Measurements from ENCODE around the gene RASSF7.

Gene RASSF7

GRCh38 chr11:551596-551995 is 9.2 kb upstream of the RASSF7 start:
- no peak for DNase-seq (ENCODE audit: low read depth)

- no peak for DNase-seq (ENCODE audit: low read depth)
Measured at GRCh38 chr11:553083-553987, 7.4 kb upstream of the RASSF7 start.

- DNase-seq (ENCODE audit: low read depth) = no peak
Measured at GRCh38 chr11:553988-554340, 6.8 kb upstream of the RASSF7 start.

GRCh38 chr11:554428-555226 is 6.1 kb upstream of the RASSF7 start:
- DNase-seq (ENCODE audit: low read depth) = peak; percentile 64

- DNase-seq (ENCODE audit: low read depth) = no peak
Measured at GRCh38 chr11:555227-555779, 5.5 kb upstream of the RASSF7 start.

- DNase-seq (ENCODE audit: low read depth) = no peak
Measured at GRCh38 chr11:555780-556661, 4.7 kb upstream of the RASSF7 start.

GRCh38 chr11:556662-557256 is 4.0 kb upstream of the RASSF7 start:
- no peak for DNase-seq (ENCODE audit: low read depth)

- DNase-seq (ENCODE audit: low read depth) = no peak
Measured at GRCh38 chr11:557328-558132, 3.2 kb upstream of the RASSF7 start.

GRCh38 chr11:558503-558902 is 2.3 kb upstream of the RASSF7 start:
- DNase-seq (ENCODE audit: low read depth) = no peak

- no peak for DNase-seq (ENCODE audit: low read depth)
Measured at GRCh38 chr11:559020-559620, 1.6 kb upstream of the RASSF7 start.

- no peak for DNase-seq (ENCODE audit: low read depth)
Measured at GRCh38 chr11:559712-560304, 962 bp upstream of the RASSF7 start.

- DNase-seq (ENCODE audit: low read depth) = no peak
Measured at GRCh38 chr11:561148-562003, 606 bp downstream of the RASSF7 start.

- DNase-seq (ENCODE audit: low read depth) = no peak
Measured at GRCh38 chr11:562046-562645, 1.4 kb downstream of the RASSF7 start.

GRCh38 chr11:563066-563811 is 2.5 kb downstream of the RASSF7 start:
- no peak for DNase-seq (ENCODE audit: low read depth)

GRCh38 chr11:563812-564578 is 3.2 kb downstream of the RASSF7 start:
- DNase-seq (ENCODE audit: low read depth) = no peak

GRCh38 chr11:565921-566509 is 5.2 kb downstream of the RASSF7 start:
- DNase-seq (ENCODE audit: low read depth) = no peak

Data from activated gamma-delta T cell treated with anti-CD3 and anti-CD28 coated beads, Interleukin-2, amount 50 U/mL, for 16 hours (primary cell).